Pancreas (tissue), 10 donors: ENCODE data around the gene LRRC40. TPM values are rescaled to one million over a fixed set of nuclear protein-coding genes. Genes with fewer than 3 reads are reported as not detected.

Experiments
- ATAC-seq, 4 donors: fragments of 200-7000 bp; cut with Tn5 transposase; one replicate each; pipeline versions ENCODE4 v1.8.0 to v1.9.1; 2020; ENCODE audit warnings: mild to moderate bottlenecking in 4 of 4, moderate library complexity in 4 of 4
- DNase-seq, 6 donors: peaks; one replicate each; pipeline ENCODE4 v3.0.0-alpha.2; 2020
- FAIRE-seq: peaks from 2 replicates; lab custom pipeline; 2012; peaks lifted over from hg19 to GRCh38; lab: Jason Lieb, UNC
- H3K27ac ChIP-seq, 4 donors: fragments of 200-600 bp; sonication (generic); 1 replicate in 3 of 4; 2 replicates in 1 of 4; pipeline versions ENCODE4 v1.5.0 to v1.8.0; 2020
- H3K27me3 ChIP-seq, 4 donors: fragments of 200-600 bp; one replicate each; pipeline ENCODE4 v1.8.0; 2021
- H3K36me3 ChIP-seq, 3 donors: fragments of 200-600 bp; sonication (generic) in 1 of 3; one replicate each; pipeline versions ENCODE4 v1.5.0 to v1.8.0; 2020 to 2021
- H3K4me1 ChIP-seq, 3 donors: fragments of 200-600 bp; one replicate each; pipeline ENCODE4 v1.8.0; 2021
- H3K4me3 ChIP-seq, 4 donors: fragments of 200-600 bp; sonication (generic) in 2 of 4; one replicate each; pipeline versions ENCODE4 v1.5.0 to v1.8.0; 2020 to 2021
- H3K9me3 ChIP-seq, 4 donors: fragments of 200-600 bp; one replicate each; pipeline ENCODE4 v1.8.0; 2021
- CTCF ChIP-seq, 4 donors: fragments of 200-600 bp; sonication (generic) in 3 of 4; IDR thresholded peaks; one replicate each; pipeline versions ENCODE4 v1.5.0 to v1.8.0; 2021; ENCODE audit warnings: antibody characterized with exemption in 4 of 4
- WGBS, 2 donors: extraction: QIAGEN DNeasy Blood & Tissue Kit; methylation state at CpG; one replicate each; pipeline ENCODE4 v1.1.7; 2013; 5-methylcytosine and 5-hydroxymethylcytosine counted together
- intact Hi-C, 3 donors: fragments of 100-400 bp; cut with DNase I; formaldehyde crosslinking; loops; one replicate each; pipeline versions ENCODE4 v1.11.1 to v1.14.2; 2022
- polyA plus RNA-seq, 2 donors: library from polyadenylated mRNA; stranded (reverse); fragments of 200-250 nt; gene quantifications; one replicate each; pipeline ENCODE4 v1.2.3, GENCODE V29; 2013
- total RNA-seq, 6 donors: library from RNA; stranded (reverse); fragmentation: NEBNext Ultra II Directional in 4 of 6; extraction: Animal tissue kit (Norgen Biotek cat#: 25700) in 4 of 6; gene quantifications; one replicate each; pipeline versions ENCODE4 v1.2.1 to v1.2.4, GENCODE V29; 2021 to 2023
- donor health status: healthy with polysubstance abuse.
- donor health status: DM: no; HTN: no; CAD: no; lungs with moderate emphysema.
- donor health status: DM: no; HTN: no; CAD: no.
- donor health status: control.
- donor health status: control.
- donor health status: Bipolar disorder and iron deficiency.
- donor health status: DM: yes; HTN: yes; CAD: no.
- donor health status: DM: no; HTN: no; CAD: no.
- donor health status: DM: no; HTN: no; CAD: no.
- donor health status: DM: yes; HTN: yes; CAD: no.

LRRC40 gene
- total and polyA plus RNA-seq, 8 donors = 2.8 to 5.7 (median 3.8) TPM

- Histone ChIP-seq H3K9me3 (no peaks in the 10 kb centered on the region), H3K36me3 (no peaks in the 10 kb centered on the region), H3K4me1 (peaks cover 0 to 26% (median 21%) of the 10 kb centered on the region in 3 donors), H3K4me3 (peak overlapping the region; percentile 37 to 70 (median 50)), H3K27ac (peak overlapping the region; percentile 73 to 88 (median 83)), H3K27me3 (no peaks in the 10 kb centered on the region)
- FAIRE-seq = no peak
- peak in 1 of 4 donors; percentile 19 for ATAC-seq
- TF ChIP-seq CTCF (IDR thresholded peaks at IDR 0.05) = no peak
- intact Hi-C loops = no loop called here
- no peak for DNase-seq
- 0 to 1% methylated on average over 11 of the region's 11 CpGs for WGBS, 2 donors
Observed at GRCh38 chr1:70205071-70205433, 327 bp downstream of the LRRC40 start.

- ATAC-seq (peak in 2 of 4 donors; percentile 8), FAIRE-seq (no peak), DNase-seq (no peak)
- Histone ChIP-seq H3K27me3 (no peaks in the 10 kb centered on the region), H3K4me1 (peaks cover 0 to 26% (median 21%) of the 10 kb centered on the region in 3 donors), H3K36me3 (no peaks in the 10 kb centered on the region), H3K27ac (peak overlapping the region in 2 of 4 donors; percentile 73 to 87), H3K9me3 (no peaks in the 10 kb centered on the region), H3K4me3 (peak overlapping the region; percentile 37 to 70 (median 50))
- TF ChIP-seq CTCF (IDR thresholded peaks at IDR 0.05) = no peak
- intact Hi-C loops = no loop called here
- 1% methylated on average over 4 of the region's 4 CpGs for WGBS, 2 donors
Observed at GRCh38 chr1:70204600-70204999, 779 bp downstream of the LRRC40 start.

- Histone ChIP-seq H3K27me3 (no peaks in the 10 kb centered on the region), H3K36me3 (no peaks in the 10 kb centered on the region), H3K4me3 (peak overlapping the region in 1 of 4 donors; percentile 60), H3K4me1 (peaks cover 0 to 26% (median 21%) of the 10 kb centered on the region in 3 donors), H3K27ac (no peak overlapping the region), H3K9me3 (no peaks in the 10 kb centered on the region)
- FAIRE-seq = no peak
- no peak for TF ChIP-seq CTCF (IDR thresholded peaks at IDR 0.05)
- intact Hi-C loops = no loop called here
- no peak for ATAC-seq
- no peak for DNase-seq
- 82 to 92% methylated on average over 1 of the region's 1 CpG for WGBS, 2 donors
Observed at GRCh38 chr1:70204139-70204538, 1.2 kb downstream of the LRRC40 start.

- peaks cover 0 to 20% (median 15%) of the 10 kb centered on the region in 3 donors for H3K4me1 ChIP-seq
- no peak for FAIRE-seq
- no peak for DNase-seq
- no peak for ATAC-seq
- H3K9me3 ChIP-seq = no peaks in the 10 kb centered on the region
- 53 to 56% methylated on average over 2 of the region's 2 CpGs for WGBS, 2 donors
- H3K27me3 ChIP-seq = no peaks in the 10 kb centered on the region
- H3K4me3 ChIP-seq = no peak overlapping the region
- no peaks in the 10 kb centered on the region for H3K36me3 ChIP-seq
- no peak for TF ChIP-seq CTCF (IDR thresholded peaks at IDR 0.05)
- H3K27ac ChIP-seq = no peak overlapping the region
- intact Hi-C loops = no loop called here
Observed at GRCh38 chr1:70202173-70202758, 3.1 kb downstream of the LRRC40 start.

GRCh38 chr1:70200065-70200464 is 5.3 kb downstream of the LRRC40 start:
- no peak for DNase-seq
- Histone ChIP-seq H3K36me3 (no peaks in the 10 kb centered on the region), H3K9me3 (no peaks in the 10 kb centered on the region), H3K4me1 (peaks cover 0 to 10% (median 6%) of the 10 kb centered on the region in 3 donors), H3K27me3 (no peaks in the 10 kb centered on the region), H3K27ac (no peak overlapping the region), H3K4me3 (no peak overlapping the region)
- intact Hi-C loops = no loop called here
- whole genome bisulfite sequencing, 2 donors = 94 to 96% methylated on average over 4 of the region's 4 CpGs
- FAIRE-seq = no peak
- TF ChIP-seq CTCF (IDR thresholded peaks at IDR 0.05) = no peak
- ATAC-seq = no peak
